IMR-90 (cell line): ENCODE results near the gene PROK2. TPM values are rescaled to one million over a fixed set of nuclear protein-coding genes. Genes with fewer than 3 reads are reported as not detected.

Experiments used
- ATAC-seq: fragments of 200-7000 bp; cut with Tn5 transposase; 2 replicates; pipeline ENCODE4 v1.9.1; 2020; ENCODE audit warnings: low read depth, mild to moderate bottlenecking, moderate library complexity
- BruUV-seq: library from RNA; stranded (reverse); fragments of 400-500 nt; replicated peaks from 2 replicates; lab custom pipeline; 2021; lab: Mats Ljungman, UMichigan
- CTCF ChIA-PET: fragments of 300-600 bp; formaldehyde crosslinking; extraction: SDS; loops from one replicate; lab custom pipeline; 2021; ENCODE audit warnings: antibody characterized with exemption; lab: Yijun Ruan, JAX
- POLR2A ChIA-PET: fragments of 300-600 bp; sonication (Branson Sonifier 250); formaldehyde crosslinking; loops from one replicate; lab custom pipeline; 2022; ENCODE audit warnings: antibody characterized with exemption; ENCODE audit not compliant: unreplicated experiment; lab: Charles Lee
- DNase-seq: peaks from one replicate; pipeline ENCODE4 v3.0.0; 2013
- H2AFZ ChIP-seq: replicated peaks from 2 replicates; pipeline ENCODE3; 2013; ENCODE audit warnings: low read length, mild to moderate bottlenecking; ENCODE audit not compliant: poor library complexity
- H2AK5ac ChIP-seq: 2 replicates; pipeline ENCODE4 v1.6.1; 2013; ENCODE audit warnings: low read depth, low read length, inconsistent platforms
- H2AK9ac ChIP-seq: replicated peaks from 2 replicates; pipeline ENCODE3; 2013; ENCODE audit warnings: mild to moderate bottlenecking, low read depth, low read length, moderate library complexity; ENCODE audit not compliant: poor library complexity
- H2BK120ac ChIP-seq: 2 replicates; pipeline ENCODE4 v1.6.1; 2013; ENCODE audit warnings: low read depth, low read length, inconsistent platforms
- H2BK15ac ChIP-seq: 3 replicates; pipeline ENCODE4 v1.6.1; 2013; ENCODE audit warnings: low read depth, low read length, inconsistent platforms
- H2BK20ac ChIP-seq: 2 replicates; pipeline ENCODE4 v1.6.1; 2013; ENCODE audit warnings: low read depth, mild to moderate bottlenecking, inconsistent platforms, low read length, moderate library complexity
- H2BK5ac ChIP-seq: 2 replicates; pipeline ENCODE4 v1.6.1; 2013; ENCODE audit warnings: mild to moderate bottlenecking, low read depth, low read length, inconsistent platforms; ENCODE audit not compliant: poor library complexity, severe bottlenecking
- H3K14ac ChIP-seq: replicated peaks from 2 replicates; pipeline ENCODE4 v1.6.1; 2013; ENCODE audit warnings: low read depth, low read length, inconsistent platforms
- H3K18ac ChIP-seq: 2 replicates; pipeline ENCODE4 v1.6.1; 2013; ENCODE audit warnings: low read depth, low read length, control low read depth
- H3K23ac ChIP-seq: 2 replicates; pipeline ENCODE4 v1.6.1; 2013; ENCODE audit warnings: low read depth, low read length, inconsistent platforms
- H3K27ac ChIP-seq: 2 replicates; pipeline ENCODE4 v1.5.1; 2013; ENCODE audit warnings: mild to moderate bottlenecking, control low read depth, low read length; ENCODE audit not compliant: insufficient read depth
- H3K27me3 ChIP-seq: 2 replicates; pipeline ENCODE4 v1.6.1; 2013; ENCODE audit warnings: low read length; ENCODE audit not compliant: control insufficient read depth, insufficient read depth
- H3K36me3 ChIP-seq: 2 replicates; pipeline ENCODE4 v1.6.1; 2013; ENCODE audit warnings: low read length, mixed read lengths; ENCODE audit not compliant: control insufficient read depth, insufficient read depth
- H3K4ac ChIP-seq: 2 replicates; pipeline ENCODE4 v1.6.1; 2013; ENCODE audit warnings: low read depth, low read length, inconsistent platforms
- H3K4me1 ChIP-seq: 2 replicates; pipeline ENCODE4 v1.6.1; 2013; ENCODE audit warnings: low read length, mixed read lengths; ENCODE audit not compliant: control insufficient read depth, insufficient read depth
- H3K4me2 ChIP-seq: 2 replicates; pipeline ENCODE4 v1.6.1; 2013; ENCODE audit warnings: low read depth, mild to moderate bottlenecking, control low read depth, low read length, moderate library complexity
- H3K4me3 ChIP-seq: 2 replicates; pipeline ENCODE4 v1.5.1; 2013; ENCODE audit warnings: low read depth, mild to moderate bottlenecking, control low read depth, low read length, moderate library complexity; ENCODE audit not compliant: insufficient read depth
- H3K56ac ChIP-seq: 2 replicates; pipeline ENCODE4 v1.6.1; 2013; ENCODE audit warnings: low read length, inconsistent platforms; ENCODE audit not compliant: insufficient read depth; ENCODE audit errors: extremely low read depth
- H3K79me1 ChIP-seq, 2 experiments: 2 replicates each; pipeline ENCODE4 v1.6.1; 2013; ENCODE audit warnings: low read length in 2 of 2, inconsistent platforms in 1 of 2, low read depth in 1 of 2
- H3K9ac ChIP-seq: 2 replicates; pipeline ENCODE4 v1.6.1; 2013; ENCODE audit warnings: low read depth, low read length, control low read depth
- H3K9me1 ChIP-seq: 2 replicates; pipeline ENCODE4 v1.6.1; 2013; ENCODE audit warnings: low read length, inconsistent platforms; ENCODE audit not compliant: insufficient read depth
- H3K9me3 ChIP-seq: 2 replicates; pipeline ENCODE4 v1.6.1; 2013; ENCODE audit warnings: low read length; ENCODE audit not compliant: control insufficient read depth, insufficient read depth
- H4K20me1 ChIP-seq: 2 replicates; pipeline ENCODE4 v1.6.1; 2013; ENCODE audit warnings: low read length, inconsistent platforms; ENCODE audit not compliant: insufficient read depth
- H4K5ac ChIP-seq: 2 replicates; pipeline ENCODE4 v1.6.1; 2013; ENCODE audit warnings: mild to moderate bottlenecking, low read depth, low read length, control low read depth
- H4K8ac ChIP-seq, 2 experiments: 2 replicates each; pipeline ENCODE4 v1.6.1; 2013; ENCODE audit warnings: low read depth in 2 of 2, low read length in 2 of 2, control low read depth in 1 of 2, inconsistent platforms in 1 of 2
- H4K91ac ChIP-seq: 2 replicates; pipeline ENCODE4 v1.6.1; 2013; ENCODE audit warnings: low read depth, low read length, inconsistent platforms; ENCODE audit not compliant: insufficient read depth
- BHLHE40 ChIP-seq: fragments of 150-350 bp; IDR thresholded peaks from 2 replicates; pipeline ENCODE4 v1.6.1; 2016; ENCODE audit warnings: mild to moderate bottlenecking, low read depth, low read length
- CEBPB ChIP-seq: IDR thresholded peaks from 2 replicates; pipeline ENCODE4 v1.6.1; 2012; ENCODE audit warnings: low read depth, low read length, improper control_type of control experiment
- CHD1 ChIP-seq: IDR thresholded peaks from 2 replicates; pipeline ENCODE4 v1.6.1; 2012; ENCODE audit warnings: low read depth, low read length, improper control_type of control experiment
- ELK1 ChIP-seq: fragments of 150-350 bp; IDR thresholded peaks from 2 replicates; pipeline ENCODE4 v1.6.1; 2016; ENCODE audit warnings: low read depth, mild to moderate bottlenecking, low read length, moderate library complexity, borderline replicate concordance
- FOS ChIP-seq: fragments of 150-350 bp; IDR thresholded peaks from 2 replicates; pipeline ENCODE4 v1.6.1; 2016; ENCODE audit warnings: low read depth, low read length
- MAFK ChIP-seq: IDR thresholded peaks from 2 replicates; pipeline ENCODE4 v1.6.1; 2012; ENCODE audit warnings: low read depth, low read length, improper control_type of control experiment
- MAZ ChIP-seq: IDR thresholded peaks from 2 replicates; pipeline ENCODE4 v1.6.1; 2012; ENCODE audit warnings: low read depth, mild to moderate bottlenecking, low read length, improper control_type of control experiment, moderate library complexity, borderline replicate concordance
- MXI1 ChIP-seq: IDR thresholded peaks from 2 replicates; pipeline ENCODE4 v1.6.1; 2012; ENCODE audit warnings: low read depth, mild to moderate bottlenecking, low read length, moderate library complexity, borderline replicate concordance
- NFE2L2 ChIP-seq: fragments of 150-350 bp; IDR thresholded peaks from 2 replicates; pipeline ENCODE4 v1.6.1; 2016; ENCODE audit warnings: low read depth, mild to moderate bottlenecking, low read length
- POLR2A ChIP-seq: IDR thresholded peaks from 2 replicates; pipeline ENCODE4 v1.6.1; 2012; ENCODE audit warnings: mild to moderate bottlenecking, low read depth, low read length
- RAD21 ChIP-seq: IDR thresholded peaks from 2 replicates; pipeline ENCODE4 v1.6.1; 2012; ENCODE audit warnings: low read length, improper control_type of control experiment
- RCOR1 ChIP-seq: IDR thresholded peaks from 2 replicates; pipeline ENCODE4 v1.6.1; 2012; ENCODE audit warnings: mild to moderate bottlenecking, low read length, improper control_type of control experiment; ENCODE audit not compliant: insufficient replicate concordance
- RFX5 ChIP-seq: IDR thresholded peaks from 2 replicates; pipeline ENCODE4 v1.8.0; 2012; ENCODE audit warnings: low read depth, mild to moderate bottlenecking, low read length, moderate library complexity
- SMC3 ChIP-seq: fragments of 150-350 bp; IDR thresholded peaks from 2 replicates; pipeline ENCODE4 v1.6.1; 2016; ENCODE audit warnings: low read depth, mild to moderate bottlenecking, antibody characterized with exemption, low read length, moderate library complexity
- WGBS, 2 experiments: methylation state at CpG; one replicate each; pipeline versions ENCODE4 v1.1.5 to v1.1.7; 2013; ENCODE audit warnings: missing lambda C conversion rate in 2 of 2; ENCODE audit not compliant: insufficient read length in 1 of 2; ENCODE audit errors: extremely low coverage in 2 of 2; 5-methylcytosine and 5-hydroxymethylcytosine counted together
- dilution Hi-C: fragments of 300-500 bp; cut with HindIII; formaldehyde crosslinking; loops from one replicate; pipeline ENCODE4 v1.14.3; 2018; ENCODE audit warnings: low sequenced_read_pairs; ENCODE audit not compliant: unreplicated experiment
- in situ Hi-C: fragments of 300-500 bp; cut with MboI; formaldehyde crosslinking; loops from 3 replicates; pipeline ENCODE4 v1.14.3; 2019; ENCODE audit warnings: low sequenced_read_pairs, inconsistent platforms, mixed read lengths
- intact Hi-C: fragments of 100-400 bp; cut with micrococcal nuclease; formaldehyde crosslinking; loops from 2 replicates; pipeline ENCODE4 v1.10.0; 2022
- polyA plus RNA-seq, 3 experiments: library from polyadenylated mRNA; depleted of rRNA; stranded (reverse); fragments of >200 nt; gene quantifications; 2 replicates each; pipeline ENCODE4 v1.2.3, GENCODE V29; 2012; ENCODE audit warnings: low replicate concordance in 1 of 3
- total RNA-seq: library from RNA; depleted of rRNA; stranded (reverse); fragments of >200 nt; gene quantifications from 2 replicates; pipeline ENCODE4 v1.2.3, GENCODE V29; 2012
- TF ChIP-seq, protein P1 (sequence below): fragments of 150-350 bp; IDR thresholded peaks from 2 replicates; pipeline ENCODE4 v1.6.1; 2017; ENCODE audit warnings: mild to moderate bottlenecking, antibody characterized with exemption, low read length, low read depth
- TF ChIP-seq, protein P2 (sequence below): conservative IDR thresholded peaks from 2 replicates; pipeline ENCODE4 v1.5.1; 2012; ENCODE audit warnings: mild to moderate bottlenecking, low read depth, low read length, improper control_type of control experiment

PROK2 gene
- total and polyA plus RNA-seq, 2 of the 4 experiments (the other 2 are of a cell fraction) = not detected

GRCh38 chr3:71763426-71763825 lies 21.5 kb downstream of the PROK2 start:
- no peak overlapping the region for H4K8ac ChIP-seq
- no CpG with 5 or more reads among the region's 5 CpGs for WGBS, 2 experiments
- ATAC-seq (no peak), DNase-seq (no peak)
- H3K56ac ChIP-seq = no peak overlapping the region
- no peak overlapping the region for H2BK5ac ChIP-seq
- H3K18ac ChIP-seq = no peak overlapping the region
- no peak overlapping the region for H3K27ac ChIP-seq
- H4K20me1 ChIP-seq = no peaks in the 10 kb centered on the region
- no peak overlapping the region for H3K4ac ChIP-seq
- H4K5ac ChIP-seq = no peak overlapping the region
- H3K14ac ChIP-seq = no peak overlapping the region
- H3K36me3 ChIP-seq = no peaks in the 10 kb centered on the region
- no peak overlapping the region for H2BK120ac ChIP-seq
- H3K9me1 ChIP-seq = no peaks in the 10 kb centered on the region
- no TSS peak for BruUV-seq
- no peak overlapping the region for H3K4me2 ChIP-seq
- H3K4me1 ChIP-seq = no peaks in the 10 kb centered on the region
- H3K23ac ChIP-seq = no peak overlapping the region
- in situ Hi-C loops (no loop called here), dilution Hi-C loops (no loop called here), intact Hi-C loops (no loop called here)
- H3K9ac ChIP-seq = no peak overlapping the region
- H3K4me3 ChIP-seq = no peak overlapping the region
- H3K27me3 ChIP-seq = peaks cover 13% of the 10 kb centered on the region
- no peaks in the 10 kb centered on the region for H3K9me3 ChIP-seq
- ChIA-PET CTCF (no interaction called here), POLR2A (no interaction called here)
- no peak overlapping the region for H2BK20ac ChIP-seq
- no peaks in the 10 kb centered on the region for H3K79me1 ChIP-seq
- H2AK9ac ChIP-seq = no peak overlapping the region
- H2AFZ ChIP-seq = no peak overlapping the region
- H4K91ac ChIP-seq = no peak overlapping the region
- H2AK5ac ChIP-seq = no peak overlapping the region
- no peak overlapping the region for H2BK15ac ChIP-seq
- TF ChIP-seq RAD21 (no peak), MAZ (no peak), MXI1 (no peak), CEBPB (no peak), RCOR1 (no peak), MAFK (no peak), FOS (no peak), RFX5 (no peak), NFE2L2 (no peak), ELK1 (no peak), SMC3 (no peak), CHD1 (no peak), POLR2A (no peak), BHLHE40 (no peak)
- TF ChIP-seq, protein P1, sequence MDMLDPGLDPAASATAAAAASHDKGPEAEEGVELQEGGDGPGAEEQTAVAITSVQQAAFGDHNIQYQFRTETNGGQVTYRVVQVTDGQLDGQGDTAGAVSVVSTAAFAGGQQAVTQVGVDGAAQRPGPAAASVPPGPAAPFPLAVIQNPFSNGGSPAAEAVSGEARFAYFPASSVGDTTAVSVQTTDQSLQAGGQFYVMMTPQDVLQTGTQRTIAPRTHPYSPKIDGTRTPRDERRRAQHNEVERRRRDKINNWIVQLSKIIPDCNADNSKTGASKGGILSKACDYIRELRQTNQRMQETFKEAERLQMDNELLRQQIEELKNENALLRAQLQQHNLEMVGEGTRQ = no peak
- TF ChIP-seq, protein P2, sequence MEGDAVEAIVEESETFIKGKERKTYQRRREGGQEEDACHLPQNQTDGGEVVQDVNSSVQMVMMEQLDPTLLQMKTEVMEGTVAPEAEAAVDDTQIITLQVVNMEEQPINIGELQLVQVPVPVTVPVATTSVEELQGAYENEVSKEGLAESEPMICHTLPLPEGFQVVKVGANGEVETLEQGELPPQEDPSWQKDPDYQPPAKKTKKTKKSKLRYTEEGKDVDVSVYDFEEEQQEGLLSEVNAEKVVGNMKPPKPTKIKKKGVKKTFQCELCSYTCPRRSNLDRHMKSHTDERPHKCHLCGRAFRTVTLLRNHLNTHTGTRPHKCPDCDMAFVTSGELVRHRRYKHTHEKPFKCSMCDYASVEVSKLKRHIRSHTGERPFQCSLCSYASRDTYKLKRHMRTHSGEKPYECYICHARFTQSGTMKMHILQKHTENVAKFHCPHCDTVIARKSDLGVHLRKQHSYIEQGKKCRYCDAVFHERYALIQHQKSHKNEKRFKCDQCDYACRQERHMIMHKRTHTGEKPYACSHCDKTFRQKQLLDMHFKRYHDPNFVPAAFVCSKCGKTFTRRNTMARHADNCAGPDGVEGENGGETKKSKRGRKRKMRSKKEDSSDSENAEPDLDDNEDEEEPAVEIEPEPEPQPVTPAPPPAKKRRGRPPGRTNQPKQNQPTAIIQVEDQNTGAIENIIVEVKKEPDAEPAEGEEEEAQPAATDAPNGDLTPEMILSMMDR = no peak
